Measurements from ENCODE around the gene PTPRF.
A peak's percentile ranks its signal among the peaks of the same experiment; 100 is the strongest.

The PTPRF gene

DNA sequence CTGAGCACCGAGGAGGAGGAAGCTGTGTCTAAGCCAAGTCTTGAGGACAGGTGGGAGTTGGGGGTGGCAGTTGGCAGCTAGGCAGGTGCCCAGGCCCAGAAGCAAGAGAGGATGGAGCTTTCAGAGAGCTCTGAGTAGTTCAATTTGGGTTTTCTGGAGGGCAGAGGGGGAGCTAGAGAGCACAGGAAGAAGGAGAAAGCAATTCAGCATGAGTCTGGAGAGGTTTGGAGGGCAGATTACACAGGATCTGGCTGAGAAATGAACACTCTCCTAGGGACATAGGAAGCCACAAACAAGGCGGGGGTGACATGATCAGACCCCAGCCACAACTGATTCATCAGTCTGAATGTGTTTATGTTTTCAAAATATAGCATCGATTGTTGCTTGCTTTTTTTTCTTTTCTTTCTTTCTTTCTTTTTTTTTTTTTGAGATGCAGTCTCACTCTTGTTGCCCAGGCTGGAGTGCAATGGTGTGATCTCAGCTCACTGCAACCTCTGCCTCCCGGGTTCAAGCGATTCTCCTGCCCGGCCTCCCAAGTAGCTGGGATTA, 23.8 kb downstream of the PTPRF start:
- peak; percentile 31 for DNase-seq

GRCh38 chr1:43556782-43557181, 26.1 kb downstream of the PTPRF start:
- no peak for DNase-seq

DNA sequence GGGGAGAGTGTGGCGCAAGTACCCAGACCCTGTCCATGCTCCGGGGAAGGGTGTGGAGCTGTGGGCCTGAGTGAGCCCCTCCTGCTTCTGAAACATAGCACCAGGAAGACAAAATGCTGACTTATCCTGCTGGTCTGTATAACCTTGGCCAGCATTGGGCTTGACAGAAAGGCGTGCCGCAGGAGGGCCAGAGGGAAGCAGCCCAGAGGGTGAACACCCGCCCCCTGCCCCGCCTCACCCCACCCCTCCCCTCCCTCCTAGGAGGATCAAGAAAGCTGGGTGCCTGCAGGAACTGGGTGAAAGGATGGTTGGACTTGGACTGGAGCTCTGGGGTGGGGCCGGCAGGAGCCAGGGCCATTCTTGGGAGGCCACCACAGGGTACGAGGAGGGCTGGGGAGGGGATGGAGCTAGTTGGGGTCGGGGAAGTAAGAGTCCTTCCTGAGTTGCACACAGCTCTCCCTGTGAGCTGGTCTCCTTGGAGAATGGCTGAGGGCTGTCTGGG, 27.1 kb downstream of the PTPRF start:
- no peak for DNase-seq

DNA sequence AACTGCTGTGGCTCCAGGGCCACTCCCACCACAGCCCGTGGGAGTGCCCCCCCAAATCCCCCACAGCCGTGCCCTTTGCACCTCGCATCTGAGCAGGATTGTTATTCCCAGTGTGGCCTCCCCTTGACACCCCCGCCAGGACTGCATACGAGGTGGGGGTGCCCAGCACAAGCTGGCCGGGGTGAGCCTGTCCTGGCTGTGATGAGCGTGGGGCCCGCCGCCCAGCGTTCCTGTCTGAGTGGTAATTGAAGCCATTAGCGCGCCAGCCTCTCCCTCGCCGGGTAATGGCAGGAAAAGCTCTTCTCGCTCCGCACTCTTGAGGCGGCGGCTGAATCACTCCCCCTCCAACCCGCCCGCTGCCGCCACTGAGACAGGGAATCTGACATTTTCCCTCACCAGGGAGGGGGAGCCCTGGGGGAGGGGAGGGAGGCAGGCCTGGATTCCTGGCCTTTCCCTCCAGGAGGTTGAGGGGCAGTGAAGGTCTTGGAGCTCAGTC, 27.7 kb downstream of the PTPRF start:
- peak; percentile 90 for DNase-seq

DNA sequence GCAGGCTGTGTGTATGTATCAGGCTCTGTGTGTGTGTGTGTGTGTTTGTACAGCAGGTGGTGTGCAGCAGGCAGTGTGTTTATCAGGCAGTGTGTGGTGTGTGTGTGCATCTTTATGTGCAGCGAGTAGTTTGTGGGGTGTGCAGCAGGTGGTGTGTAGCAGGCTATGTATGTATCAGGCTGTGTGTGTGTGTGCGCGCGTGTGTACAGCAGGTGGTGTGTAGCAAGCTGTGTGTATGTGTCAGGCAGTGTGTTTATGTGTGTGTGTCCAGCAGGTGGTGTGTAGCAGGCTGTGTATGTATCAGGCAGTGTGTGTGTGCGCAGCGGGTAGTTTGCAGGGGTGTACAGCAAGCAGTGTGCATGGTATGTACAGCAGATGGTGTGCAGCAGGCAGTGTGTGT, 29.0 kb downstream of the PTPRF start:
- DNase-seq, result no peak

DNA sequence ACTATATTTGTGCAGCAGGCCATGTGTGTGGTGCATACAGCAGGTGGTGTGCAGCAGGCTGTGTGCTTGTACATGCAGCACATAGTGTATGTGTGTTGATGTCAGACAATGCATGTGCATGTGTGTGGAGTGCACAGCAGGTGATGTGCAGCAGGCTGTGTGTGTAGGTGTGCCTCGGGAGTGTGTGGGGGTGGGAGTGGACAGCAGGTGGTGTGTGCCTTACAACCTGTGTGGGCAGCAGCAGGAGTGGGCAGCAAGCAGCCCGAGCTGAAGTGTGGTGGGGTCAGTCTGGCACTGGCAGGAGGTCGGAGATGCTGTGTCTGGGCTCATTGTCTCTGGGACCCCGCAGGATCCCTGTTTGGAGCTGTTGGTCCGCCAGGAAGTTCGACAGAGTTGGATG, 29.6 kb downstream of the PTPRF start:
- DNase-seq, result no peak

DNA sequence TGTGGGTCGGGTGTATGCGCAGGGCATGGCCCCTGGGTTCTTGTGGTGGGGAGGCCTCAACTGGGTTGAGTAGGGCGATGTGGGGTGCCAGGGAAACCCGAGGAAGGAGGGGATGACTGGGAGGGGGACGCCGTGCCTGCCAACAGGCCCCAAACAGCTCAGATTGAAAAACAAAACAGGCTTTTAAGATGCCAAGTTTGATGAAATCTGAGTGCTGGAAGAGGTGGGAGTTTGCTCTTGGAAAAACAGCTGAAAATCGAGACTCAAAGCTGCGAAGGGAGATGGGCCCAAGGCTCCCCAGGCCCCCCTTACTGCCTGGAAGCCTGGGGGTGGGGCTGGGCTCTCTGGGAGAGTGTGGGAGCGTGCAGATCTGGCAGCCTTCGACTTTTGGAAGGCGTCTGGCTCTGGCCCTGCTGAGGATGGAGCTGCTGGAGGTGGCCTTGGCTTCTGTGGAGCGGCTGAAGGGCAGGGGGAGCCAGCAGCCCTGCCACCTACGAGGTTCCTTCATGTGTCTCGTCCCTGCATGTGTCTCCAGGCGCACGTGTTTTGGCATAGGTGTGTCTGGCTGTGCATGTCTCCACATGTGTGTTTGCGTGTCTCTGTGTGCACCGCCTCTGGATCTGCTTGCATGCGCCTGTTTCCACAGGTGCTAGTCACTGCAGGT, 33.3 kb downstream of the PTPRF start:
- peak; percentile 80 for DNase-seq

- DNase-seq, result peak; percentile 82
Measured at GRCh38 chr1:43564551-43565348, 34.1 kb downstream of the PTPRF start.

DNA sequence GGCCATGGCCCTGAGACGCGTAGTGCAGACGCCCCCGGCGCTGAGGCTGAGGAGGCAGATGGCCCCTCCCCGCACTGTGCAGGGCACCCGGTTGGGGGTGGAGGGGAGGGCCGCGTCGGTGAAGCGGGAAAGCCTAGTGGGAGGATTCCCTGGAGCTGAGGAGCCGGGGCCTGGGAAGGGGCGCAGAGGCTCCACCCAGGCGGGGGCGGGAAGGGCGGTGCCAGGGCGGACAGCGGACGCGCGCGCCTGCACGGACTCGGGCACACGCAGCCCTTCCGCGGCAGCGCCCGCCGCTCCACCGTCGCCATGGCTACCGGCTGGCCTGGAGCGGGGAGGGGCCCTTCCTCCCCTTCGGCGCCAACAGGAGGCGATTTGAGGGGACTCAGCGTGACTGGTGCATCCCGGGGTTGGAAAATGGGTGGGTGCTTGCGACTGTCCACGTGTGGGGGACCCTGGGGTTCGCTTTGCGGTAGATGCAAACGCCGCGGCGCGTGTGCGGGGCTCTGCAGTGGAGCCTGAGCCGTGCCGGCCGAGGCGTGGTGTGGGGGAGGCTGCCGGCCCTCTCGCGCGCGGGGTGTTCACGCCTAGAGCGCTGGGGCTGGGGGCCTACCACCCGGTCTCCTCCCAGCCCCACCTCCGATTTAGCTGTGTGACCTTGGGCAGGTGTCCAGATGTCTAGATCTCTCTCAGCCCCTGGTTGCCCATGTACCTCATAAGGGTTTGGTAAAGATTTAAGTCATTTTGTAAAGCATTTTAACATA, 35.1 kb downstream of the PTPRF start:
- DNase-seq, result peak; percentile 90

- no peak for DNase-seq
Measured at GRCh38 chr1:43566382-43567044, 35.8 kb downstream of the PTPRF start.

DNA sequence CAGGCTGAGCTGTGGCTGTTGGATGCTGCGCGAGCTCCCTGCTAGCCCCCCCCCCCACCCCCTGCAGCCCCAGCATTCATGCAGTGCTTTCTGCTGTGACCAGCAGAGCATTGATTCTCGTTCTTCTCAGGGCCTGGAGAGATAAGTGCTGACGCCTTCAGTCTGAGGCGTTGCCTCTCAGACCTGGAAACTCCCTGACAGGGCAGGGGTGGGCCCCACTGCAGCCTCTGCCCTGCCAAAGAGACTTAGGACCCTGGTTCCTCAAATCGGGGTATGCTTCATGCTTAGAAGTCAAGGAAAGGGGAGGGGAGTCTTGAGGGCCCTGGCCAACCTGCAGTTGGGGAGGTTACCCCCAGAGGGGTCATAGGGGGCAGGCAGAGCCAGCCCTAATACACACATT, 38.5 kb downstream of the PTPRF start:
- DNase-seq, result peak; percentile 44

- peak; percentile 61 for DNase-seq
Measured at GRCh38 chr1:43570277-43570676, 39.6 kb downstream of the PTPRF start.

DNA sequence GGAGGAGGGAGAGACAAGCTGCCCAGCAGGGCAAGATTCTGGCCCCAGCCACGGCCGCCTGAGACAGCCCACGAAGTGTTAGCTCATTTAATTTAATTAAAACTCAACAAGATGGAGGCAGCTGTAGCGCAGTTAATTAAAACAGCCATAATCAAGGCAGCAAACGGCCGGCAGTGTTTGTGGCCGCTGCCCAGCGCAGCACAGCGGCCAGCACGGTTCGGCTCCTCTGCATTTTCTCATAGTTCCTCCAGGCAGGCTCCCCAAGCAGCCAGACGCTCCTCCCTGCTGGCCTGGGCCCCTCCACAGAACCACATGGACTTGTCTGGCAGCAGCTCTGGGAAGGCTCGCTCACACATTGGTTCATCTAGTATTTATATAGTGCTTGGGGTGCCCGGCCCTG, 40.0 kb downstream of the PTPRF start:
- DNase-seq, result no peak

- no peak for DNase-seq
Measured at GRCh38 chr1:43572084-43572483, 41.4 kb downstream of the PTPRF start.

DNA sequence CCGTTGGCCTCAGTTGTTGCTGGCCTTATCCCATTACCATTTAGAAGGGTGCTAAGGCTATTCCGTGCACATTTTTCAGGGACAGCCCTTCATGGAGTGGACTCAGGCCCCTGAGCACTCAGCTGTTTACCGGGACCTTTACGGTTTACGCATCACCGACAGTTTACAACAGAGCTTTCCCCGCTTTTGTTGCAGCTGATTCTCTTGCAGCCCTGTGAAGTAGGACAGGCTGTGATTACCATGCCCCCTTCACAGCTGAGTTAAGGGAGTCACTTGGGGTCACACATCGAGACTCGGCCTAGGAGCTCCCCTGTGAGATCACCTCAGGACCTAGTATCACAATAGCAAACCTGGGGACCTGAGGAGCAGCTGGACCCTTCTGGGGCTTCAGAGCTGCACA, 41.9 kb downstream of the PTPRF start:
- peak; percentile 75 for DNase-seq

GRCh38 chr1:43573066-43573800, 42.5 kb downstream of the PTPRF start:
- peak; percentile 66 for DNase-seq

GRCh38 chr1:43576521-43576920, 45.8 kb downstream of the PTPRF start:
- DNase-seq, result no peak

DNA sequence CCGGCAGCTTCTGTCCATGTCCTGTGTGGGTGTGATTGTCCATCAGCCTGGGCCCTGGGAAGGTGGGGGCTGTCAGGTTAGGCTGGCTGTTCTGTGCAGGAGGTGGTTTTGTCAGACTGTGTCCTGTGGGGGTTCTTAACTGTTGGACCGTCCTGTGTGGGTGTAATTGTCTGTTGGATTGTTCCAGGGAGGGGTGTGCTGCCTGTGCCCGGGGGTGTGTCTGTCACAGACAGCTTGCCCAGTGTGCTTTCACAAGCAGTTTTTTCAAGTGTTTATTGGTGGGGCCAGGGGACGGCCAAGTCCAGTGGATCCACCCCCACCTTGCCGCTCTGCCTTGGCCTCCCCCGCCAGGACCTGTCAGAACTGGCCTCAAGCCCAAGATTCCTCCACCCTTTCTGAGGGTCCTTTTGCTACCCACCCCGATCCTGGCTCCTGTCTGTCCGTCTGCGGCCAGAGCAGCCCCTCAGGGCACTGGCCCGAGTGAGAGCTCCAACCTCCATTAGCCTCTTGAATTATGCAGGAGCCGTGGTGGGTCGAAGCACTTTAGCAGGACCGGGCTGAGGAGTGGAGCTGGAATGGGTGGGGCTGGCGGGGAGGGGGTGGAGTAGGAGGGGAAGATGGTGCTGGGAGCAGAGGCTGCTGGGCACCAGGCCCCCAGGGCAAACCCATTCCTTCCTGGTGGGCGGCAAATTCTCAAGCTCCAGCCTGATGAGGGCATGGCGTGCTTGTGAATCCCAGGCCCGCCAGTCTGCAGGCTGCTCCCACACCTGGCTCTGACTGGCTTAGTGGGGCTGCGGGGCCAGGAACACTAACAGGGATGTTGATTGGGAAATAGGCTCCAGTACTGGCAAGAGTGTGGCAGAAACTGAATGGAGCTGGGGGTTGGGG, 47.2 kb downstream of the PTPRF start:
- peak; percentile 69 for DNase-seq

DNA sequence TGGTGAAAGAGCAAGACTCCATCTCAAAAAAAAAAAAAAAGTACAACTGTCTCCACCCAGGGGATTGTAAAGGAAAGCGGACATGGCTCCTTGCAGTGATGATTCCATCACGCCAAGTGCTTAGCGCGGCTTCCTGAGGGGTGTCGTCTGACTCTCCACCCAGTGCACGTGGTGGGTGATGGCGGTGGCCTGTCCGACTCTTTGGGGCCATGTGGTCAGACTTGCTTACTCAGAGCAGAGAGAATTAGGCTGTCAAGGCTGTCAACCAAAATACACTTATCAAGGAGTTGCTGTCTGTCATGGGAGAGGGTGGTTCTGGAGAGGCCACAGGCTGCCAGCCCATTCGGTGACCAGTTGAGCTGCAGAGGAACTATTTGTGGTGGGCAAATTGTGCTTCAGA, 49.4 kb downstream of the PTPRF start:
- no peak for DNase-seq

DNA sequence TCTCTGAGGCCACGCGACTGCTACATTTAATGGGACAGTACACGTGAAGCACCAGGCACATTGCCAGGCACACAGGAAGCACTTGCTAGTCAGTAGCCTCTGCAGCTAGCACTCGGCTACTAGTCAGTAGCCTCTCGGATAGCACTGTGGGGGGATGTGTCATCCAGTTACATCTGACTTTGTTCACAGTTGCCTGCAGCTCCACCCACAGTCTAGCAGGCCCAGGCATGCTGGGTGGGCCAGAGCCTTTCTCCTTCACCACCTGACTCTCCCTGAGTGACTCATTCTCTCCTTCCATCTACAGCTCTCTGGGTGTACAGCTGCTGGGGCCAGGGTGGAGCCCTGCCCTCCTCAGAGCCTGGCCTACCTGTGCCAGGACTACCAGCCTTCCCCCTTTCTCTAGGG, 51.5 kb downstream of the PTPRF start:
- DNase-seq, result peak; percentile 38

- no peak for DNase-seq
Measured at GRCh38 chr1:43583058-43583457, 52.4 kb downstream of the PTPRF start.

Measured in eye (tissue), 1 donor.